PFSK-1 (cell line): ENCODE results near the gene TMEM115.

Source experiments
- FOXP2 ChIP-seq: optimal IDR thresholded peaks from 2 replicates; pipeline ENCODE3; 2011; ENCODE audit warnings: borderline replicate concordance, control low read depth, inconsistent platforms; ENCODE audit not compliant: insufficient read depth; ENCODE audit errors: extremely low read length, extremely low read depth
- POLR2AphosphoS5 ChIP-seq: IDR thresholded peaks from 2 replicates; pipeline ENCODE4 v1.6.1; 2012; ENCODE audit warnings: low read depth, mild to moderate bottlenecking, control low read depth, low read length, moderate library complexity
- SIN3A ChIP-seq: IDR thresholded peaks from 2 replicates; pipeline ENCODE4 v1.6.1; 2012; ENCODE audit warnings: mild to moderate bottlenecking, low read length, moderate library complexity, borderline replicate concordance; ENCODE audit not compliant: insufficient read depth
- TAF1 ChIP-seq: IDR thresholded peaks from 2 replicates; pipeline ENCODE4 v1.6.1; 2012; ENCODE audit warnings: low read length, control low read depth, borderline replicate concordance; ENCODE audit not compliant: insufficient read depth
- TF ChIP-seq, protein P1 (sequence below), 2 experiments: IDR thresholded peaks; 2 replicates each; pipeline versions ENCODE4 v1.6.1 to v1.8.0; 2011 to 2012; ENCODE audit warnings: low read depth in 2 of 2, low read length in 2 of 2, control low read depth in 1 of 2, inconsistent platforms in 1 of 2, mild to moderate bottlenecking in 1 of 2, moderate library complexity in 1 of 2; ENCODE audit not compliant: insufficient read depth in 1 of 2

The TMEM115 gene

DNA sequence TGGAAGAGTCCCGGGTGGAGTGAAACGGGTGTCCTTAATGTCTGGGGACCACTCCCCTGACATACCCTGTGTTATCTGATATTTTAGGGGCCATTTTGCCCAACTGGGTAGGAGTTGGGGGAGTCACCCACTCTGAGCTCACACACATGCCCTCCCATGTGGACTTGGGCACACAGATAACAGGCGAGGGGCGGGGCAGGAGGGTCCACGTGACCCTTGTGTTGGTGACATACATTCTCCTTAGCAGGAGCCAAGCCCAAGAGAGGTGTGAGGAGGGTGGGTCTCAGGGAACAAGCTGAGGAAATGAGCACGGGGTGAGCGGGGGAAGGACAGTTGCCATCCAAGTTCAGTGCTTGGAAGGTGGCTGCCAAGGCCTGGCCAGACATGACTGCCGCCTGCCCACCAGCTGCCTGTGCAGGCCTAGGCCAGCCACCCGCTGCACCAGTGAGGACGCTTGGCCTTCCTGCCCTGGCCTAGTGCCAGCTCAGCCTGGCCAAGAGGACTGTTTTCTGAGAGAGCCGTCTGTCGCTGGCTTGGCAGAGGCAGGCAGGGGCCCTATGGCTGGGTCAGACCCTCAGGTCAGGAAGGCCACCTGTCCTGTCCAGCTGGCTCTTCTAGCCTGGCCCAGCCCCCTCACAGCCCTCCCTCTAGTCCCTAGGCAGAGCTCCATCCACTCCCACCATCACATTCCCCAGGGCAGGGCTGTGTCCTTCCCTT is 31.3 kb upstream of the TMEM115 start:
- no peak for TF ChIP-seq FOXP2
- no peak for TF ChIP-seq TAF1
- TF ChIP-seq, protein P1, sequence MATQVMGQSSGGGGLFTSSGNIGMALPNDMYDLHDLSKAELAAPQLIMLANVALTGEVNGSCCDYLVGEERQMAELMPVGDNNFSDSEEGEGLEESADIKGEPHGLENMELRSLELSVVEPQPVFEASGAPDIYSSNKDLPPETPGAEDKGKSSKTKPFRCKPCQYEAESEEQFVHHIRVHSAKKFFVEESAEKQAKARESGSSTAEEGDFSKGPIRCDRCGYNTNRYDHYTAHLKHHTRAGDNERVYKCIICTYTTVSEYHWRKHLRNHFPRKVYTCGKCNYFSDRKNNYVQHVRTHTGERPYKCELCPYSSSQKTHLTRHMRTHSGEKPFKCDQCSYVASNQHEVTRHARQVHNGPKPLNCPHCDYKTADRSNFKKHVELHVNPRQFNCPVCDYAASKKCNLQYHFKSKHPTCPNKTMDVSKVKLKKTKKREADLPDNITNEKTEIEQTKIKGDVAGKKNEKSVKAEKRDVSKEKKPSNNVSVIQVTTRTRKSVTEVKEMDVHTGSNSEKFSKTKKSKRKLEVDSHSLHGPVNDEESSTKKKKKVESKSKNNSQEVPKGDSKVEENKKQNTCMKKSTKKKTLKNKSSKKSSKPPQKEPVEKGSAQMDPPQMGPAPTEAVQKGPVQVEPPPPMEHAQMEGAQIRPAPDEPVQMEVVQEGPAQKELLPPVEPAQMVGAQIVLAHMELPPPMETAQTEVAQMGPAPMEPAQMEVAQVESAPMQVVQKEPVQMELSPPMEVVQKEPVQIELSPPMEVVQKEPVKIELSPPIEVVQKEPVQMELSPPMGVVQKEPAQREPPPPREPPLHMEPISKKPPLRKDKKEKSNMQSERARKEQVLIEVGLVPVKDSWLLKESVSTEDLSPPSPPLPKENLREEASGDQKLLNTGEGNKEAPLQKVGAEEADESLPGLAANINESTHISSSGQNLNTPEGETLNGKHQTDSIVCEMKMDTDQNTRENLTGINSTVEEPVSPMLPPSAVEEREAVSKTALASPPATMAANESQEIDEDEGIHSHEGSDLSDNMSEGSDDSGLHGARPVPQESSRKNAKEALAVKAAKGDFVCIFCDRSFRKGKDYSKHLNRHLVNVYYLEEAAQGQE (IDR thresholded peaks at IDR 0.05; ENCODE audit: insufficient read depth in 1 of 2, low read depth in 2 of 2, low read length in 2 of 2) = no peak
- no peak for TF ChIP-seq POLR2AphosphoS5
- TF ChIP-seq SIN3A = no peak

GRCh38 chr3:50389414-50389767 is 30.1 kb upstream of the TMEM115 start:
- TF ChIP-seq FOXP2 (no peak), TAF1 (no peak), SIN3A (no peak), POLR2AphosphoS5 (no peak)
- TF ChIP-seq, protein P1 (IDR thresholded peaks at IDR 0.05; ENCODE audit: insufficient read depth in 1 of 2, low read depth in 2 of 2, low read length in 2 of 2) = no peak

- no peak for TF ChIP-seq SIN3A
- TF ChIP-seq POLR2AphosphoS5 = no peak
- TF ChIP-seq FOXP2 = no peak
- TF ChIP-seq, protein P1 (IDR thresholded peaks at IDR 0.05; ENCODE audit: insufficient read depth in 1 of 2, low read depth in 2 of 2, low read length in 2 of 2) = no peak
- no peak for TF ChIP-seq TAF1
Observed at GRCh38 chr3:50388720-50389413, 29.5 kb upstream of the TMEM115 start.

DNA sequence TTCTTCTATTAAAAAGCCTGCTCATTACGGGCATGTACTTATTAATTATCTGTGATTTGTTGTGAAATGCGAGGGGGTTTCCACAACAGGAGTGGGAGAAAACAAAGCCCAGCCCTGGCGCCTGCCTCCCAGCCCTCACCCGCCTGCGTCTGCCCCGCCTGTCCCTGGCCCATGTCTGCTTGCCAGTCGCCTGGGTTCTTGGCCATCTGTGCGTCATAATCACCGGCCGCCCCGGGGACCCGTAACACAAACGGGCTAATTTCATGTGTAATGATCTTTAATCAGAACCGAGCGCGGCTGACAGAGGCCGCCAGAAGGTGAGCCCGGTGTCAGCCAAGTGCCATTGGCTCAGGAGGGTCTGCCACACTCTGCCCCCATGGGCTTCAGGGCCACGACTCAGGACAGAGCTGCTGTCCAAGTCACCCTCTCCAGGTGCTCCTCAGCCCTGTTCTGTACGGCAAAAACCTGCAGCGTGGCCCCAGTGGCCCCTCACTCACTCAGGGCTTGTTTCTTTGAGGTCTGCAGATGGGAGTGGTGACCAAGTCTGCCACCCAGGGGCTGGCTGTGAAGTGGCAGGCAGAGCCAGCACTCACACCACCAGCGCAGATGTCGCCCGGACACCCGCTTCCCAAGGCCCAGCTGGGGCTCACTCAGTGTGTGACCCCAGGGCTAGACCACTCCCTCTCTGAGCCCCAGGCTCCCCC is 28.8 kb upstream of the TMEM115 start:
- no peak for TF ChIP-seq POLR2AphosphoS5
- TF ChIP-seq FOXP2 = no peak
- no peak for TF ChIP-seq TAF1
- no peak for TF ChIP-seq SIN3A
- TF ChIP-seq, protein P1 (IDR thresholded peaks at IDR 0.05; ENCODE audit: insufficient read depth in 1 of 2, low read depth in 2 of 2, low read length in 2 of 2) = no peak
